Neuronal stem cell (in vitro differentiated cells): ENCODE measurements around the gene EEF1AKMT2.

ENCODE experiments used
- DNase-seq: peaks from one replicate; pipeline ENCODE4 v3.0.0-alpha.2; 2013; ENCODE audit warnings: low spot score
- H2AFZ ChIP-seq: one replicate; pipeline ENCODE4 v1.6.1; 2013; ENCODE audit warnings: mild to moderate bottlenecking, low read length, inconsistent platforms
- H2AK5ac ChIP-seq: 2 replicates; pipeline ENCODE4 v1.6.1; 2013; ENCODE audit warnings: low read depth, mild to moderate bottlenecking, inconsistent platforms, low read length, moderate library complexity, mixed read lengths
- H2BK120ac ChIP-seq: 2 replicates; pipeline ENCODE4 v1.6.1; 2013; ENCODE audit warnings: low read depth, mild to moderate bottlenecking, inconsistent platforms, low read length, moderate library complexity, mixed read lengths
- H2BK12ac ChIP-seq: one replicate; pipeline ENCODE4 v1.6.1; 2013; ENCODE audit warnings: low read length, inconsistent platforms
- H2BK15ac ChIP-seq: 2 replicates; pipeline ENCODE4 v1.6.1; 2013; ENCODE audit warnings: mild to moderate bottlenecking, low read length, inconsistent platforms, mixed read lengths
- H2BK5ac ChIP-seq: one replicate; pipeline ENCODE4 v1.6.1; 2013; ENCODE audit warnings: inconsistent platforms, mild to moderate bottlenecking, low read length, moderate library complexity
- H3K14ac ChIP-seq: one replicate; pipeline ENCODE4 v1.6.1; 2013; ENCODE audit warnings: low read length, inconsistent platforms
- H3K18ac ChIP-seq: 2 replicates; pipeline ENCODE4 v1.6.1; 2013; ENCODE audit warnings: low read length, inconsistent platforms
- H3K23ac ChIP-seq: 2 replicates; pipeline ENCODE4 v1.6.1; 2013; ENCODE audit warnings: low read depth, mild to moderate bottlenecking, mixed read lengths, low read length, inconsistent platforms; ENCODE audit not compliant: poor library complexity
- H3K27ac ChIP-seq: replicated peaks from 3 replicates; pipeline ENCODE4 v1.5.1; 2013; ENCODE audit warnings: low read length, inconsistent platforms
- H3K27me3 ChIP-seq, 3 experiments: 2 replicates each; pipeline ENCODE4 v1.6.1; 2013; ENCODE audit warnings: low read length in 3 of 3, mild to moderate bottlenecking in 2 of 3, inconsistent platforms in 1 of 3, low read depth in 1 of 3, mixed read lengths in 1 of 3, moderate library complexity in 1 of 3; ENCODE audit not compliant: control insufficient read depth in 3 of 3, insufficient read depth in 3 of 3
- H3K36me3 ChIP-seq, 2 donors: replicated peaks in 1 of 2; 2 replicates each; pipeline ENCODE4 v1.6.1; 2013; ENCODE audit warnings: low read length in 2 of 2; ENCODE audit not compliant: control insufficient read depth in 2 of 2, insufficient read depth in 2 of 2
- H3K4ac ChIP-seq: 2 replicates; pipeline ENCODE4 v1.6.1; 2013; ENCODE audit warnings: inconsistent platforms, mild to moderate bottlenecking, low read length, moderate library complexity
- H3K4me1 ChIP-seq, 2 donors: 1 replicate in 1 of 2; 2 replicates in 1 of 2; pipeline ENCODE4 v1.6.1; 2013; ENCODE audit warnings: low read length in 2 of 2, low read depth in 1 of 2; ENCODE audit not compliant: control insufficient read depth in 2 of 2, insufficient read depth in 1 of 2
- H3K4me2 ChIP-seq: one replicate; pipeline ENCODE4 v1.6.1; 2013; ENCODE audit warnings: mild to moderate bottlenecking, low read length, inconsistent platforms; ENCODE audit not compliant: insufficient read depth, poor library complexity, severe bottlenecking
- H3K4me3 ChIP-seq, 2 donors: 2 replicates each; pipeline ENCODE4 v1.5.1; 2013; ENCODE audit warnings: low read length in 2 of 2, mild to moderate bottlenecking in 2 of 2, inconsistent platforms in 1 of 2, moderate library complexity in 1 of 2
- H3K79me1 ChIP-seq: one replicate; pipeline ENCODE4 v1.6.1; 2013; ENCODE audit warnings: low read depth, mild to moderate bottlenecking, inconsistent platforms, low read length, moderate library complexity
- H3K9ac ChIP-seq: one replicate; pipeline ENCODE4 v1.6.1; 2013; ENCODE audit warnings: mild to moderate bottlenecking, low read depth, low read length, inconsistent platforms; ENCODE audit not compliant: poor library complexity
- H3K9me3 ChIP-seq, 2 donors: replicated peaks in 1 of 2; 2 replicates each; pipeline versions ENCODE3 to v1.6.1; 2013; ENCODE audit warnings: low read length in 2 of 2, mild to moderate bottlenecking in 2 of 2, inconsistent platforms in 1 of 2, low read depth in 1 of 2, mixed read lengths in 1 of 2, moderate library complexity in 1 of 2; ENCODE audit not compliant: control insufficient read depth in 2 of 2, insufficient read depth in 1 of 2
- H4K8ac ChIP-seq: one replicate; pipeline ENCODE4 v1.6.1; 2013; ENCODE audit warnings: low read depth, mild to moderate bottlenecking, inconsistent platforms, low read length, moderate library complexity
- H4K91ac ChIP-seq: one replicate; pipeline ENCODE4 v1.6.1; 2013; ENCODE audit warnings: low read length, low read depth, mild to moderate bottlenecking, inconsistent platforms; ENCODE audit not compliant: poor library complexity
- WGBS, 2 donors: extraction: QIAGEN DNeasy Blood & Tissue Kit; methylation state at CpG; one replicate each; pipeline ENCODE4 v1.1.7; 2013; ENCODE audit warnings: missing lambda C conversion rate in 2 of 2, mixed read lengths in 1 of 2; ENCODE audit not compliant: insufficient read length in 2 of 2, insufficient replicate concordance in 1 of 2; ENCODE audit errors: extremely low coverage in 2 of 2; 5-methylcytosine and 5-hydroxymethylcytosine counted together

The EEF1AKMT2 gene

DNA sequence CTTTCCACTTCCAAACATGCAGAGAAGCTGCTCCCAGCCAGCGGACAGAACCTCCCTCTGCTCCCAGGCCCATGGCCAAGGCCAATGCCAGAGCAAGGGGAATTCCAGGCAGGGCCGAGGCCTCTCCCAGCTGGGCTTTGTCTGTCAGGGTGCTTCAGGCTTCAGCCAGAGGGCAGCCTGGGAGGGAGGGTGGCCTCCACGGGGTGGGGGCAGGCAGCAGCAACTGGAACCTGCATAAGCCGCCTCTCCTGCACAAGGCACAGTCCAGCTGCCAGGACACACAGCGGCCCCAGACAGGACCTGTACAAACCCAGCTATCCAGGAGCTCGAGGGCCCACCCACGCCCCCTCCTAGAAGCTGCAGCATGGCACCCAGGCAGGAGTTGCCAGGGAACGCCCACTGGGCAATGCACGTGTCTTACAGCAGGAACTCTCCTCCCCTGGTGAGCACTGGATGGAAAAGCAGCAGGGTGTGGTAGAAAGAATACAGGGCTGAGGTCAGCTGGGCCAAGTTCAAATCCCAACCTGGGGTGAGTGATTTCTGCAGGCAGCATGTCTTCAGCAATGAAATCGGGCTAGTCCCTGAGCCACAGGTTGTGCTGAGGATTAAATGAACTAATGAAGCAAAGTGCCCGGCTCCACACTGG is 55.1 kb downstream of the EEF1AKMT2 start:
- Histone ChIP-seq H4K91ac (no peak overlapping the region), H2BK120ac (no peak overlapping the region), H3K79me1 (peaks cover 27% of the 10 kb centered on the region), H4K8ac (no peak overlapping the region), H3K9me3 (no peaks in the 10 kb centered on the region), H3K27ac (no peak overlapping the region), H2BK12ac (no peak overlapping the region), H3K27me3 (no peaks in the 10 kb centered on the region), H3K14ac (no peak overlapping the region), H3K4me3 (no peak overlapping the region), H2AK5ac (no peak overlapping the region), H2AFZ (no peak overlapping the region), H3K36me3 (peaks cover 3 to 27% of the 10 kb centered on the region in 2 donors), H3K23ac (no peak overlapping the region), H3K9ac (peak overlapping the region; percentile 25), H3K4me2 (no peak overlapping the region), H3K4ac (no peak overlapping the region), H2BK5ac (no peak overlapping the region), H2BK15ac (no peak overlapping the region), H3K18ac (no peak overlapping the region), H3K4me1 (peaks cover 21 to 40% of the 10 kb centered on the region in 2 donors)
- no peak for DNase-seq
- no CpG with 5 or more reads among the region's 11 CpGs for WGBS, 2 donors

DNA sequence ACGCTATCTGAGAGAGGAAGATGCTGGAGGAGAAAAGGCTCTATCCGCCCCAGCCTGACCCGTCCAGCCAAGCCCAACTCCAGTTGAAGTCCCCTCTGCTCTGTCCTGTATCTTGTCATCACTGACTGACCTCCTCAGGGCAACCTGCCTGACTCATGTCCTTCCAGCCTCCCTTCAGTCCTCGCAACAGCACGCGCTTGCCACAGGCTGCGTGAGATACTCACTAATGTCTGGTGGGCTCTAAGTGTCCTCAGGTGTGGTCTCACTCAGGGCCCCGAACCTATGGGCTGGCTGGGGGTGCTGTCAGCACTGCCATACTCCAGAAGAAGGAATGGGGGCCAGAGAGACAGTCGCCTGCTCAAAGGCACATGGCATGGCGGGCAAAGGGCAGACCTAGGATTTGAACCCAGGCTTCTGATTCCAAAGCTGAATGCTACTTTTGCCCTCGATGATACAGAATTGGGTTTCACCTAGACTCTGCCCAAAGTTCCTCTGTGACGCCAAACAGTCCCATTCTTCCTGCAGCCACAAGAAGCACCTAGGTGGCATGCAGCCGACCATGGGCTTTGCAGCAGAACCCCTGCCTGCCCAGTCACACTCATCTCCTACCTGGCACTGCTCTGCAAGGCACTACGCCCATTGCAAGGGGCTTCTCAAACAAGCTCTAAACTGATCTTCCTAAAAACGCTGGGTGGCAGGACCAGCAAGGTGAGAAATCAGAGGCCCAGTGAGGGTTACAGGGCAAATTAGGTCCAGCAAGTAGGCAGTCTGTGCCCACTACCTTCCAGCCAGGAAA is 56.0 kb downstream of the EEF1AKMT2 start:
- Histone ChIP-seq H3K36me3 (peaks cover 3 to 31% of the 10 kb centered on the region in 2 donors), H2BK12ac (no peak overlapping the region), H4K91ac (no peak overlapping the region), H3K14ac (no peak overlapping the region), H3K4me1 (peaks cover 17 to 32% of the 10 kb centered on the region in 2 donors), H3K23ac (no peak overlapping the region), H2AFZ (no peak overlapping the region), H3K4ac (no peak overlapping the region), H3K18ac (no peak overlapping the region), H3K27me3 (no peaks in the 10 kb centered on the region), H2BK5ac (no peak overlapping the region), H3K4me2 (no peak overlapping the region), H3K9me3 (no peaks in the 10 kb centered on the region), H2BK15ac (no peak overlapping the region), H2BK120ac (no peak overlapping the region), H3K9ac (no peak overlapping the region), H3K4me3 (no peak overlapping the region), H3K27ac (no peak overlapping the region), H4K8ac (no peak overlapping the region), H3K79me1 (peaks cover 27% of the 10 kb centered on the region), H2AK5ac (no peak overlapping the region)
- no CpG with 5 or more reads among the region's 15 CpGs for WGBS, 2 donors
- DNase-seq = no peak

DNA sequence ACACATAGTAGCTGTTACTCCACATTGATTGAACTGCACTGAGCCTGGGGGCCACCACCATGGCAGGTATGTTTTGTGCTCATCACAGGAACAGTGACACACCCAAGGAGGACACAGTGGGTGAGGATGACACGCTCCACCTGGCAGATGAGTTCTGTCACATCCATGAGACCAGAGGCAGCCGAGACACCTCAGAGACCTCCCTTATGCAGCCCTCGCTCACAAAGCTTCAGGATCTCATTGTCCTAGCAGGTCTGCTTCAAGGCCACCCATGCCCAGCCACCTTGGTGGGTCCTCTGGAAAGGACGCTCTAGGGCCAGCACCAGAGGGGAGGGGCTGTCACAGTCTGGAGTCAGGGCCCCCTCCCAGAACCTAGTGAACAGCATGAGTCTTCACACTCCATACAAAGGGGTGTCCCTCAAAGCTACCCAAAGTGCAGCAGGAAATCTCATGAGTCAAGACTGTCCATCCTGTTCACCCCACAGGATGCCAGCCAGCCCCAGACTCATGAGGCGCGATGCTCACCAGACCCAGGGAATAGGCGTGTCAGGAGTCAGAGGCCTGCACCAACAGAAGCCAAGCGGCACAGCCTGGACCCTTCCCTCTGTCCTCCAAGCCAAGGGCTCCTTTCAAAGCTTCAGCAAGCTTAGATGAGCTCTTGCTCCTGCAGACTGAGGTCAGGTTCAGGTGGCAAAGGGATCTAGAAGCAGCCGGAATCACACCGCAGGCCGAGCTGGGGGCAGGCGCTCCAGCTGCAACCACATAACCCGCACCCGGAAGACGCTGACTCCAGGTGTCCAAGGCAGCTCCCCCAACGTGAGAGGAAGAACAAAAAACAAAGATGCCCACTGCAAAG is 57.1 kb downstream of the EEF1AKMT2 start:
- H3K14ac ChIP-seq = no peak overlapping the region
- peak overlapping the region; percentile 3 for H3K18ac ChIP-seq
- H2BK120ac ChIP-seq = no peak overlapping the region
- H3K4me2 ChIP-seq = no peak overlapping the region
- no peaks in the 10 kb centered on the region for H3K27me3 ChIP-seq
- no peak overlapping the region for H3K27ac ChIP-seq
- H3K36me3 ChIP-seq = peaks cover 5 to 38% of the 10 kb centered on the region in 2 donors
- no peak overlapping the region for H4K91ac ChIP-seq
- no peak overlapping the region for H3K23ac ChIP-seq
- peaks cover 8 to 21% of the 10 kb centered on the region in 2 donors for H3K4me1 ChIP-seq
- H3K9me3 ChIP-seq = no peaks in the 10 kb centered on the region
- H2AFZ ChIP-seq = no peak overlapping the region
- no peak overlapping the region for H3K4ac ChIP-seq
- peaks cover 29% of the 10 kb centered on the region for H3K79me1 ChIP-seq
- no peak overlapping the region for H3K9ac ChIP-seq
- DNase-seq = no peak
- H2AK5ac ChIP-seq = no peak overlapping the region
- H4K8ac ChIP-seq = no peak overlapping the region
- no peak overlapping the region for H2BK15ac ChIP-seq
- WGBS, 2 donors = no CpG with 5 or more reads among the region's 16 CpGs
- H2BK5ac ChIP-seq = no peak overlapping the region
- H2BK12ac ChIP-seq = no peak overlapping the region
- H3K4me3 ChIP-seq = no peak overlapping the region
